Thymus (tissue), 11 donors: ENCODE results near the gene CMIP. TPM values are rescaled to one million over a fixed set of nuclear protein-coding genes. Genes with fewer than 3 reads are reported as not detected.

Experiments used
- DNase-seq, 9 donors: peaks; one replicate each; pipeline ENCODE4 v3.0.0-alpha.2; 2013; ENCODE audit warnings: low spot score in 9 of 9, low read depth in 6 of 9, missing footprints in 1 of 9
- H3K27ac ChIP-seq, 2 donors: one replicate each; pipeline ENCODE4 v1.5.1; 2013; ENCODE audit warnings: control low read depth in 1 of 2, low read depth in 1 of 2, low read length in 1 of 2, mild to moderate bottlenecking in 1 of 2, moderate library complexity in 1 of 2
- H3K27me3 ChIP-seq, 2 donors: one replicate each; pipeline ENCODE4 v1.5.1; 2013; ENCODE audit warnings: low read length in 1 of 2; ENCODE audit not compliant: control insufficient read depth in 2 of 2, insufficient read depth in 1 of 2
- H3K36me3 ChIP-seq, 2 donors: one replicate each; pipeline ENCODE4 v1.5.1; 2013; ENCODE audit warnings: low read length in 1 of 2, mild to moderate bottlenecking in 1 of 2, moderate library complexity in 1 of 2; ENCODE audit not compliant: control insufficient read depth in 2 of 2, insufficient read depth in 2 of 2
- H3K4me1 ChIP-seq, 2 donors: one replicate each; pipeline ENCODE4 v1.5.1; 2013; ENCODE audit warnings: low read length in 2 of 2; ENCODE audit not compliant: control insufficient read depth in 2 of 2, insufficient read depth in 2 of 2
- H3K4me3 ChIP-seq, 2 donors: one replicate each; pipeline ENCODE4 v1.5.1; 2013; ENCODE audit warnings: low read length in 2 of 2, control low read depth in 1 of 2, mild to moderate bottlenecking in 1 of 2
- H3K9me3 ChIP-seq, 2 donors: one replicate each; pipeline ENCODE4 v1.5.1; 2013; ENCODE audit warnings: low read length in 1 of 2, mild to moderate bottlenecking in 1 of 2; ENCODE audit not compliant: control insufficient read depth in 2 of 2, insufficient read depth in 1 of 2
- WGBS: extraction: QIAGEN DNeasy Blood & Tissue Kit; methylation state at CpG from one replicate; pipeline ENCODE4 v1.1.7; 2013; 5-methylcytosine and 5-hydroxymethylcytosine counted together
- polyA plus RNA-seq: library from polyadenylated mRNA; stranded (reverse); fragments of 200-250 nt; gene quantifications from one replicate; pipeline ENCODE4 v1.2.3, GENCODE V29; 2013
- total RNA-seq: library from RNA; stranded (reverse); fragments of 120-200 nt; gene quantifications from one replicate; pipeline ENCODE4 v1.2.4, GENCODE V29; 2013
- donor health status: healthy.

CMIP gene
- total and polyA plus RNA-seq, 2 donors = 5.2 to 19.4 TPM

GRCh38 chr16:81449241-81449640 is 4.6 kb downstream of the CMIP start:
- H3K27me3 ChIP-seq = no peaks in the 10 kb centered on the region
- H3K9me3 ChIP-seq = no peaks in the 10 kb centered on the region
- no peak for DNase-seq
- no peak overlapping the region for H3K4me3 ChIP-seq
- H3K27ac ChIP-seq = peak overlapping the region; percentile 38 to 62
- peaks cover 39 to 71% of the 10 kb centered on the region in 2 donors for H3K4me1 ChIP-seq
- 87% methylated on average over 2 of the region's 2 CpGs for WGBS
- H3K36me3 ChIP-seq = peaks cover 4 to 6% of the 10 kb centered on the region in 2 donors

DNA sequence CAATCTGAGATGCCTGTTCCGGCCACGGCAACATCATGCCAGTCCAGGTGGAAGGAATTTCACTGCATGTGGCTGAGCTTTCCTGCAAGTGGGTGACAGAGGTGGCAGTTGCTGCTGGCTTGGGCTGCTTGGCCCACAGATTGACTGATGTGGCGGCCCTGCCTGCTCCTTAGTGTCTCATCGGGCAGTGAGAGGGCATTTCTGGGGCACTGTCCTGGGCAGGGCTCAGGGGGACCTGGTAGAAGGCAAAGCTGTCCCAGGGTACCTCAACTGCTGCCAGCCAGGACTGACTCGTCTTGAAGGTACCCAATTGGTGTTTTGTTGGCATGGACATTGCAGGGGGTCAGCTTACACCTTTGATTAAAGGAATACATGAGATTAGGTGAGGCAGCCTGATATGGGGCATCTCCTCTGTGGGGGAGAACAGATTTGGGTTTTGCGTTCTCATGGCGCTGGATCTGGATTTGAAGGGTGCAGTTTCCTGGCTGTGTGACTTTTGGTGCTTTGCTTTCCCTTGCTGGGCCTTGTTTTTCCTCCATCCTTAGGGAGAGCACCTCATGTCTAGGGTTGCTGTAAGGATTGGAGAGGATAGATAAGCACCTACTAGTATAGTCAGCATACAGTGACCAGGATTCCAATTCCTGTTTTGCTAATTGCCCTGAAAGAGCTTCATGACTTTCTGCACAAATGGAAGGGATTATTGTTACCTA is 5.4 kb downstream of the CMIP start:
- Histone ChIP-seq H3K4me3 (no peak overlapping the region), H3K27me3 (no peaks in the 10 kb centered on the region), H3K36me3 (peaks cover 4 to 6% of the 10 kb centered on the region in 2 donors), H3K4me1 (peaks cover 39 to 71% of the 10 kb centered on the region in 2 donors), H3K9me3 (no peaks in the 10 kb centered on the region), H3K27ac (no peak overlapping the region)
- WGBS = 94% methylated on average over 7 of the region's 7 CpGs
- DNase-seq = no peak

- WGBS = 97% methylated on average over 12 of the region's 12 CpGs
- H3K27ac ChIP-seq = peak overlapping the region in 1 of 2 donors; percentile 77
- peaks cover 39 to 76% of the 10 kb centered on the region in 2 donors for H3K4me1 ChIP-seq
- no peak for DNase-seq
- H3K27me3 ChIP-seq = no peaks in the 10 kb centered on the region
- peaks cover 7 to 11% of the 10 kb centered on the region in 2 donors for H3K36me3 ChIP-seq
- no peak overlapping the region for H3K4me3 ChIP-seq
- H3K9me3 ChIP-seq = no peaks in the 10 kb centered on the region
These were observed 6.3 kb downstream of the CMIP start for GRCh38 chr16:81450783-81451491.

DNA sequence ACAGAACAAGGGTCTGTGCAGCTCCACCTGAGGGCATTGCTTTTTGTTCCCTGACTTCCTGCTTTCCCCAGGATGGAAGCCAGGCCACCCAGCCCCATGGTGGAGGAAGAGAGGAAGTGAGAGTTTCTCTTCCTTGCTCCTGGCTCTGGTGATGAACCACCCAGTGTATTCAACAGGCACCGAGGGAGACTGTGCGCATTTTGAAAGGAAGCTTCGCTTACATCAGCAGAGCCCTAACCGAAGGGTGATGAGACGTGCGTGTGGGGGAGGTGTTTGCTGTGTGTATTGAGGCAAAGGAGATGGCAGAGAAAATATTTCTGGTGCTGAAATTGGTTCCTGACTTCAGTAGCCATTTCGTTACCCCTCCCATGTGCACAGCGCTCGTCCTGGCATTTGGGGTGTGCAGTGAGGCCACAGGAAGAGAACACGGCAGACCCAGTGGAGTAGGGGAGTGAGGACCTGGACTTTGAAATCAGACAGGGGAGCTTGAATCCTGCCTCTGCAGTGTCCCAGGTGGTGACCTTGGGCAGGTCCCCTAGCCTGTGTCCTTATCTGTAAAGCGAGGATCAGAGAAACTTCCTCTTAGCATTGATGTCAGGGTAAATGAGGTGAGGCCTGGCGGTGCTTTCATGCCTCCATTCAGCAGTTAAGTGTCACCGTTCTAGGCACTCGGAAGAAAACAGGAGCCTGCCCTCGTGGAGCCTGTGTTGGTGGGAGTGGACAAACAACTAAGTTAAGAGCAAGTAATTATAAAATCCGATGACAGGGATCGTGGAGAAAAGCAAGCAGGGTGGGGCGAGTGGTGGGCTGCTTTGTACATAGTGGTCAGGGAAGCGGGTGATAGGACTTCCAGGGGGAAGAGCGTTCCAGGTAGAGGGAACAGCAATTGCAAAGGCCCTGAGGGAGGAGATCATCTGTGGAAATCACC is 7.4 kb downstream of the CMIP start:
- H3K4me1 ChIP-seq = peaks cover 34 to 68% of the 10 kb centered on the region in 2 donors

DNA sequence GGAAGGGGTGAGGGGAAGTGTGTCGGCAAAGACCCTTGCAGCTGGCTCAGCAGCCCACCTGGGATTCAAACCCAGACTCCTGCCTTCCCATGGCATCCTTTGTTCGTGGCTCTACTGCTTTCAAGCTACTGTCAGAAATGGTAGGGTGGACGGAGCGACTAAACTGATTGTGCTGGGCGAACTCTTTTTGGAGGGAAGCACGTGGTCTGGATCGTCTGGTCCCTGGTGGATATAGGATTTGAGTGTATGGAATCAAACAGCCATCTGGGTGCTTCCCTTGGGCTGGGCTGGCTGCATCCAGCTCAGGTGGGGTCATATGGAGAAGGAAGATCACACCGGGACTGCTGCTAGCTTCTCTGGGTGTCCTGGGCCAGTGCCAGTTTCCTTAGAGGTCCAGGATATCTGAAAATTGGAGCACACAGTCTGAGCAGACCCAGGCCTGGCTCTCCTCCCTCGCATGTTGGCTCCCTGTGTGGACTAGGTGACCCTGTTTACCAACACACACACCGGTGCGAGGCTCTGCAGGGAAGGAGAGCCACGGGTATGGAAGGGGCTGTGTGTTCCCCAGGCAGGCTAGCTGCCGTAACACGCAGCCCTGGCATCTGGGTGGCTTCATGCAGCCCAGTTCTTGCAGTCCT is 8.6 kb downstream of the CMIP start:
- 94% methylated on average over 14 of the region's 14 CpGs for WGBS
- Histone ChIP-seq H3K27me3 (no peaks in the 10 kb centered on the region), H3K27ac (no peak overlapping the region), H3K4me3 (no peak overlapping the region), H3K4me1 (peaks cover 24 to 63% of the 10 kb centered on the region in 2 donors), H3K9me3 (no peaks in the 10 kb centered on the region), H3K36me3 (peaks cover 21 to 22% of the 10 kb centered on the region in 2 donors)
- no peak for DNase-seq

More for the DNA sequence above, 7.4 kb downstream of the CMIP start:
- 74% methylated on average over 20 of the region's 20 CpGs for WGBS
- Histone ChIP-seq H3K4me3 (no peak overlapping the region), H3K36me3 (peaks cover 15 to 20% of the 10 kb centered on the region in 2 donors), H3K27ac (peak overlapping the region; percentile 62 to 77), H3K9me3 (no peaks in the 10 kb centered on the region), H3K27me3 (no peaks in the 10 kb centered on the region)
- peak in 4 of 9 donors; percentile 47 to 81 (median 55) for DNase-seq

DNA sequence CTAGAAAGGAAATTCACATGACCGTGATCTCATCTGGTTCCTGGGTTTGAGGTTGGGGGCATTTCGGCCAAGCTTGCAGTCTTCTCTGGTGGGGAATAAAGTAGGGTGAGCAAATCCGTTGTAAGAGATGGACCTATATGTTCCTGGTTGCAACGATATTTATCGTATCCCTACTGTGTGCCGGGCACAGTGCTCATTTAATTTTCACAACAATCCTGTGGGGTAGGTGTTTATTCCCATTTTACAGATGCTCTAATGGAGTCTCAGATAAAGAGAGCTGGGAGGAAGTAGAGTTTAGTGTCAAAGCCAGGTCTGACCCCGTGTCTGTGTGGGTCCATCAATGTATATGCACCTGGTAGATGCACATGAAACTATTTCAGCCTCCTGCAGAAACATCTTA is 9.4 kb downstream of the CMIP start:
- no peaks in the 10 kb centered on the region for H3K27me3 ChIP-seq
- H3K36me3 ChIP-seq = peaks cover 21 to 23% of the 10 kb centered on the region in 2 donors
- H3K27ac ChIP-seq = no peak overlapping the region
- DNase-seq = no peak
- 96% methylated on average over 7 of the region's 7 CpGs for WGBS
- H3K4me1 ChIP-seq = peaks cover 17 to 54% of the 10 kb centered on the region in 2 donors
- H3K9me3 ChIP-seq = no peaks in the 10 kb centered on the region
- no peak overlapping the region for H3K4me3 ChIP-seq

DNA sequence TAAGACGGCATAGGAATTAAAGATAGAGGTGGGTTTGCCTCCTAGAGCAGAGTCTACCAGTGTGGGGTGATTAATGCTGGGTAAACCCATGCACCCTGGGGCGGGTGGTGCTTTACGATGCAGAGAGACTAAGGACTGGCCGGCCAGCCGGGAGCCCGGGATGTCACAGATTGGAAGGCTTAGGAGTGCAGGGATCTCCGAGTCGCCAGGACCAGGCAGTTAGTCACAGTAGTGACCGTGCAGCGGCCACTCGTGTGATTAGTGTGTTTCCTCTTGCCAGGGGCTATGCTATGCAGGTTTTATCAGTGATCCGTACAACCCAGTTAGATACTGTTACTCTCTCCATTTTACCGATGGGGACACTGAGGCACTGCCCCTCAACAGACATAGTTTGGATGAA is 10.4 kb downstream of the CMIP start:
- H3K27me3 ChIP-seq = no peaks in the 10 kb centered on the region
- no peak for DNase-seq
- no peak overlapping the region for H3K27ac ChIP-seq
- WGBS = 99% methylated on average over 13 of the region's 13 CpGs
- H3K36me3 ChIP-seq = peaks cover 25 to 31% of the 10 kb centered on the region in 2 donors
- H3K4me1 ChIP-seq = peaks cover 17 to 50% of the 10 kb centered on the region in 2 donors
- no peak overlapping the region for H3K4me3 ChIP-seq
- no peaks in the 10 kb centered on the region for H3K9me3 ChIP-seq

- peaks cover 27 to 29% of the 10 kb centered on the region in 2 donors for H3K36me3 ChIP-seq
- WGBS = 90% methylated on average over 17 of the region's 17 CpGs
- H3K4me3 ChIP-seq = no peak overlapping the region
- peaks cover 23 to 51% of the 10 kb centered on the region in 2 donors for H3K4me1 ChIP-seq
- H3K27ac ChIP-seq = no peak overlapping the region
- H3K9me3 ChIP-seq = no peaks in the 10 kb centered on the region
- no peak for DNase-seq
- H3K27me3 ChIP-seq = no peaks in the 10 kb centered on the region
These were observed 11.3 kb downstream of the CMIP start for GRCh38 chr16:81455720-81456494.
